ENCODE results near the gene PNLDC1.

PNLDC1 gene

DNA sequence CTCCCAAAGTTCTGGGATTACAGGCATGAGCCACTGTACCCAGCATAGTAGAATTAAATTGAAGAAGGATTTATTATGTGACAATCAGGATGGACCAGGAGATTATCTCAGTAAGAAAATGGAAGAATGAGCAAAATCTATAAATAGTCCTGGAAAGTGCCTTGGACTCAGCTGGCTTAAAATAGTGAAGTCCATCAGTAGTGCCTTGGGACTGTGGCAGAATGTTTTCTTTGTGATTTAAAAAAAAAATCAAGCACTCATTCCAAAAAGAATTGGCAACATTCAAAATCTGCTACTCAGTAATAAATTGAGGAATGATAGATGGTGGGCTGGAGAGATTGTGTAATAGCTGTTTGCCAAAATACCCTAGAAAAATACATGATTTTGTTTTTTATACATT, 53.7 kb downstream of the PNLDC1 start:
- no peak for DNase-seq (ENCODE audit: low read depth)

DNA sequence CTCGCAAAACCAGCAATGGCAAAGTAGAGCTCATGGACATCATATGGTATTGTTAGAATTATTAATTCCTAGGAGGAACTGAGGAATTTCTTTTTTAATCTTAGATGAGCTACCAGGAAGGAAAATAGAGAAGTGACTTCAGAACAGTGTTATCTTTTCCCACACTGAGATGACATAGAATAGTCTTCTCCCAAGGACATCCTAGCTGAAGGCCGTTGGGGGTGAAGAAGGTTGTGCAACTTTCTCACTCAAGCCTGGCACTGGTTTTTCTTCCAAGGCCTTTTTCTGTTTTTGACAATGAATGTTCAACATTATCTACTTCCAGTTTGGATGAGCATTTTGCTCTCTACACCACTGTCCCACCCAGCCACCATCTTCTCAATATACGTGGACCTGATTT, 54.9 kb downstream of the PNLDC1 start:
- no peak for DNase-seq (ENCODE audit: low read depth)

DNA sequence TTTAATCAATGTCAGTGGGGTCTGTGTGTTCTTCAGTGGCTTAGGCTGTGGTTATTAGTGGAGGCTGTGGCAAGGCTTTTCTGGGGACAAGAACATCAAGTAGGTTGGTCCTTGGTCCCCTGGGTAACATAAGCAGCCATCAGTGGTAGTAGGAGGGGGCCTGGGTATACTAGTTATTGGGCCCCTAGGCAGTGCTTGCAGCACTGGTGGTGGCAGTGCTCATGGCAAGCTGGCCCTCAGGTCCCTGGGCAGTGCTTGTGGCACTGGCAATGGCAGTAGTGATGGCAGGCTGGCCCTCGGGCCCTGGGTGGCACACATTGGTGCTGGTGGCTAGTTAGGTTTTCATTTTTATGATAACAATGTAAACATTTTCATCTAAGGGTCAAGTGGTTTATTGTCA, 58.2 kb downstream of the PNLDC1 start:
- no peak for DNase-seq (ENCODE audit: low read depth)

DNA sequence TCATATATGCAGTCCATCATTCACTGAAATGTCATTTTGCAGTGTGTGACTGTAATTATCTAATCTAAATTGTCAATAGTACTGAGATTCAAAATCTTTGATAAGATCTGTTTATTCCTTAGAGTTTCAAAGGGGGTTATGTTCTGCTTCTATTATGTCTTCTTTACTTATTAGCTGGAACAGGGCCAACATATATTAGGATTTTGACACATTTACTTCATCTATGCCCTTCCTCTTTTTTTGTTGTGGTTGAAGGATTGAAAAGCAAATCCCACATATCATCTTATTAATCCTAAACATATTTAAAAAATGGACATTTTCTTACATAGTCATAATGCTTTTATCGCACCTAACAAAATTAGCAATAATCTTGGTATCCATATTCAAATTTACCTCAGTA, 60.4 kb downstream of the PNLDC1 start:
- no peak for DNase-seq (ENCODE audit: low read depth)

DNA sequence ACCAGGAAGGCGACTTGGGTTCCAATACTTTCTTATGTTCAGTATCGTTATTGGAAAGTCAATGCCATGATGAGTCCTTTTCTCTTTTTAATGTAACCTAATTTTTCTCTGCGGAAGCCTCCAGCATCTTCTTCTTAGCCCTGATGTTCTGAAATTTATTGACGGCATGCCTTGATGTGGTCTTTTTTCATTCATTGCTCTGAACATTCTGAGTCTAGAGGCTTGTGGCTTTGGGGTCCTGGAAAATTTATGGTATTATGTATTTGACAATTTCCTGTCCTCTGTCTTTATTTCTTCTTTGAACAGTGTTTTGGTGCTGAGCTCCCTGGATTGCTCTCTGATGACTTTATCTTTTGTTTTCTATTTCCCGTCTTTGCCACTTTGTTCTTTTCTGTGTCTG, 62.0 kb downstream of the PNLDC1 start:
- no peak for DNase-seq (ENCODE audit: low read depth)

DNA sequence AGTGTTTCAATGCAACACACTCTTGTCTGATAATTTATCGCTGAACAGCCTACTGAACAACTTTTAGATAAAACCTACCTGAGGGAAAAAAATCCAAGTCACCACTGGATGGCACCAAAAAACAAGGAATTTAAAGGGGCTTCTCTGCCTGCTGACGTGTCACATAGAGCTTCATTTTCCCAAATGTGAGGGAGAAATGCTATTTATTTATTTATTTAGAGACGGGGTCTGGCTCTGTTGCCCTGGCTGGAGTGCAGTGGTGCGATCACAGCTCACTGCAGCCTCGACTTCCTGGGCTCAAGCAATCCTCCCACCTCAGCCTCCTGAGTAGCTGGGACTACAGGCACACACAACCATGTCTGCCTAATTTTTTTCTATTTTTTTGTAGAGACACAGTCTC, 63.3 kb downstream of the PNLDC1 start:
- peak; percentile 46 for DNase-seq (ENCODE audit: low read depth)

DNA sequence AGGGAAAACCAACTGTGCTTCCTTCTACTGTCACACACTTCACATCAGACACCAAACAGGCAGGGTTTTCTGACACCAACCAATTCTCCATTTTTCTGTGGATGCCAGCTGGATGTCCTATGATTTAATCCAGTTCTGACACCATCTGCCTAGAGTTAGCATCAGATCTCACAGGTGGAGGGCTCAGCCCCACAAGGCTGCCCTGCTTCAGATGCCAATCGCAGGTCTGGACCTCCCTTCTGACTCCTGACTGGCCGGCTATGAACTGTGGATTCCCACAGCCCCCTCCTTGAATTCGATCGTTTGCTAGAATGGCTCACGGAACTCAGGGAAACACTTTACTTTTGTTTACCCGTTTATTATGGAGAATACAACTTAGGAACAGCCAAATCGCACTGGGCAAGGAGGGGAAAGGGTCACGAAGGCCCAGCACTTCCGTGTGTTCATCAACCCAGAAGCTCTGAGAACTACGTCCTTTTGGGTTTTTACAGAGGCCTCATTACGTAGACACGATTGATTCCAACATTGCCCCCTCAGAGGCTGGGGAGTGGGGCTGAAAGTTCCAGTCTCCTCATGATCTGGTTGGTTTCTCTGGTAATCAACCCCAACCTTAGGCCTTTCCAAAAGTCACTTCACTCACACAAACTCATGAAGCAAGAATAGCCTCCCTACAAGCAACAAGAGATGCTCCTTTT, 65.3 kb downstream of the PNLDC1 start:
- no peak for DNase-seq (ENCODE audit: low read depth)

DNA sequence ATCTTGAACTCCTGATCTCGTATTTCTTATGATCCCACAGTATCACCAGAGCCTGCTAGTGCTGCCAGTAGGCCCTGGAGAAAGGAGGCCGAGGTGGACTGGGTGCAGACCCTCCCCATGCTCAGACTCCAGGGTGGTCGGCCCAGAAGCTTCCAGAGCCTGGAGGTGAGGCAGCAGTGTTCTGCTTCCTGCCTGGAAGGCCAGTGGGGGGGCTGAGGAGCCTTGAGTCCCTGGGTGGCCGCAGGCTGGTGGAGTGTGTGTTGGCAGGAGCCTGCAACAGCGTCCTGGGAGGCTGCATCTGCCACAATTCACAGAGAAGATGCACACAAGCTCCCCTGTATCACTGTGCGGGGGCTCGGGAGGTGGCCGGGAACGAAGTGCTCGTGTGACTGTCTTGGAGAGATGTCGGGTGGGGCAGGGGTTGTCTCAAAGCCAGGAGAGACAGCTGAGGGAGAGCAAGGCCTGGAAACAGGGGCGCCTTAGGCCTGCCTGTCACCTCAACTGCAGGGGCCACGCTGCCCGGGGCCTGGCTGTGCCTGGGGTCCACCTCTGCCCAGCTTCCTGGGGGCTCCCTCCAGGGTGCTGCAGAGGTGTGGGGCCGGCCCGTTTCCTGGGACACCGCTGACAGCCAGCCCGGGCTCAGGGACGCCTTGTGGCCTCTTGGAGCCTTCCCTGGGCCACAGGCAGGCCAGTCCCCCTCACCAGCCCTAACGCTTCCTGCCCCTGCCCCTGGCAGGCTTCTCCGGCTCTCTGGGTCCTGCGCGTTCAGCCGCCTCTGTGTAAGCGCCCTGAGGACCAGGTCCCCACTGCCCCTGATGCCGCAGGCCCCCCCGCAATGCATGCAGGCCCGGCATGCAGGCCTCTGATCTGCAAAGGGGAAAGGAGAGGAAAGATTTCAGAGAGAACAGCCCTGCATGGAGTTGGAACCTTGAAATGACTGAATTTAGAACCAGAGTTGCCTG, 66.5 kb downstream of the PNLDC1 start:
- no peak for DNase-seq (ENCODE audit: low read depth)

Measured in HS-27A (cell line).